RWPE1 (cell line): ENCODE measurements around the gene HSPA12A.

Experiments used
- CTCF ChIA-PET: fragments of 350-600 bp; sonication (Branson Sonifier 250); formaldehyde crosslinking; extraction: SDS; loops from one replicate; lab custom pipeline; 2021; lab: Yijun Ruan, JAX
- POLR2A ChIA-PET: fragments of 400-600 bp; formaldehyde crosslinking; extraction: SDS; loops from one replicate; lab custom pipeline; 2020; ENCODE audit warnings: antibody characterized with exemption; ENCODE audit not compliant: low non-redundant PET; lab: Yijun Ruan, JAX
- DNase-seq: peaks from one replicate; pipeline ENCODE4 v3.0.0; 2012; ENCODE audit warnings: low spot score
- H3K27ac ChIP-seq: fragments of 450-650 bp; 2 replicates; pipeline ENCODE4 v1.5.1; 2017
- TF ChIP-seq, protein P1 (sequence below): fragments of 450-650 bp; conservative IDR thresholded peaks from 2 replicates; pipeline ENCODE4 v1.5.1; 2017; ENCODE audit warnings: low read depth, mild to moderate bottlenecking

HSPA12A gene

DNA sequence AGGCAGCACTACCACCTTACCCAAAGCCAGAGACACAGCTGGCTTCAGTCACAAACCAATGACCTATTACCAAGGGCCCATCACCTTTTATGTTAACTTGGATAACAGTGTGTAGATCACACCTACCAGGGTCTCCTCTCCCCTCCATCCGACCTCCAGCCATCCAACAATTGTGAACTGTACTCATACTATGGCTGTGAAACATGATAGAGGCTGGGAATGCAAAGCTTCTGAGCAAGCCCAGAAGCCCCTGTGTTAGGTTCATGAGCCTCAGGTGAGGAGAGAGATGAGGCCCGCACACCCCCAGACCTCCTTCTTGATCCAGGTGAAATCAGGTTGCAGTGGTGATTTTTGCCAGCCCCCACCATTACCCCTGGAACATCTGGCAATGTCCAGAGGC lies 73.9 kb downstream of the HSPA12A start:
- TF ChIP-seq, protein P1, sequence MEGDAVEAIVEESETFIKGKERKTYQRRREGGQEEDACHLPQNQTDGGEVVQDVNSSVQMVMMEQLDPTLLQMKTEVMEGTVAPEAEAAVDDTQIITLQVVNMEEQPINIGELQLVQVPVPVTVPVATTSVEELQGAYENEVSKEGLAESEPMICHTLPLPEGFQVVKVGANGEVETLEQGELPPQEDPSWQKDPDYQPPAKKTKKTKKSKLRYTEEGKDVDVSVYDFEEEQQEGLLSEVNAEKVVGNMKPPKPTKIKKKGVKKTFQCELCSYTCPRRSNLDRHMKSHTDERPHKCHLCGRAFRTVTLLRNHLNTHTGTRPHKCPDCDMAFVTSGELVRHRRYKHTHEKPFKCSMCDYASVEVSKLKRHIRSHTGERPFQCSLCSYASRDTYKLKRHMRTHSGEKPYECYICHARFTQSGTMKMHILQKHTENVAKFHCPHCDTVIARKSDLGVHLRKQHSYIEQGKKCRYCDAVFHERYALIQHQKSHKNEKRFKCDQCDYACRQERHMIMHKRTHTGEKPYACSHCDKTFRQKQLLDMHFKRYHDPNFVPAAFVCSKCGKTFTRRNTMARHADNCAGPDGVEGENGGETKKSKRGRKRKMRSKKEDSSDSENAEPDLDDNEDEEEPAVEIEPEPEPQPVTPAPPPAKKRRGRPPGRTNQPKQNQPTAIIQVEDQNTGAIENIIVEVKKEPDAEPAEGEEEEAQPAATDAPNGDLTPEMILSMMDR, result no peak
- no peak for DNase-seq
- ChIA-PET CTCF (interaction anchor here (0.6 kb wide), 1 partner anchor 59 kb away, joined by 3 read pairs; no protein-coding TSS in a partner anchor), POLR2A (no interaction called here)
- no peak overlapping the region for H3K27ac ChIP-seq

DNA sequence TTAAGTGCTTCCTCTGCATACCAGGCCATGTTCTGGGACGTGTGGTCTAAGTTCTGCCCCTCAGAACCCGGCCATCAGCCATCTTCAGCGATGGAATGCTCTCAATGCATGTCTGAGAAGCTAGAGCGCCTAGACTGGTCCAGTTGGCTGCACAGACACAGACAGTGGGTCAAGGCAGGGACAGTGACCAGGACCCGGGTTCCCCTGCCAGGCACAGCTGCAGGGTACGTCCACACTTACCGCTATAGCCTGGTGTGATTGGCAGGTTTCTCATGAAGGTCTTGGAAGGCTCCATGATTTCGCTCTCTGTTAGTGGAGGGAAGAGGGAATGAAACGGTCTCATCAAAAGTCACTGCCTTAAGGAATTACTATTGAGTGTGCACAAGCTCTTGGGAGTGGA lies 74.3 kb downstream of the HSPA12A start:
- ChIA-PET POLR2A (no interaction called here), CTCF (no interaction called here)
- no peak overlapping the region for H3K27ac ChIP-seq
- DNase-seq, result no peak
- TF ChIP-seq, protein P1, result no peak

DNA sequence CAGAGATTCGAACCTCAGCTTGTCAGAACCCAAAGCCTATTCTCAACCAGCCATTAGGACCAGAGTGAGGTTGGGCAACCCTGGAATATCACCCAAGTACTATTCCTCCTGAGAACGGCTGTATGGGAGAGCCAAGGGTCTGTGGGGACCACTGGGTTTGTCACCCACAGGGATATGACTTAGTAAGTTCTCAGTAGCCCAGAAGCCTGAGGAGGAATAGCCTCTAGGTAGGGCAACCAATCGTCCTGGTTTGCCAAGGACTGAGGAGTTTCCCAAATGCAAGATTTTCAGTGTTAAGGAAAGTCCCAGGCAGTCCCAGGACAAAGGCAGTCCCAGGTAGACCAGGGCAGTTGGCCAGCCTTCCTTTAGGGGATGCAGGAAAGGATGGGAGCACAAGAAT lies 74.9 kb downstream of the HSPA12A start:
- ChIA-PET CTCF (no interaction called here), POLR2A (no interaction called here)
- no peak for DNase-seq
- TF ChIP-seq, protein P1, result no peak
- no peak overlapping the region for H3K27ac ChIP-seq

DNA sequence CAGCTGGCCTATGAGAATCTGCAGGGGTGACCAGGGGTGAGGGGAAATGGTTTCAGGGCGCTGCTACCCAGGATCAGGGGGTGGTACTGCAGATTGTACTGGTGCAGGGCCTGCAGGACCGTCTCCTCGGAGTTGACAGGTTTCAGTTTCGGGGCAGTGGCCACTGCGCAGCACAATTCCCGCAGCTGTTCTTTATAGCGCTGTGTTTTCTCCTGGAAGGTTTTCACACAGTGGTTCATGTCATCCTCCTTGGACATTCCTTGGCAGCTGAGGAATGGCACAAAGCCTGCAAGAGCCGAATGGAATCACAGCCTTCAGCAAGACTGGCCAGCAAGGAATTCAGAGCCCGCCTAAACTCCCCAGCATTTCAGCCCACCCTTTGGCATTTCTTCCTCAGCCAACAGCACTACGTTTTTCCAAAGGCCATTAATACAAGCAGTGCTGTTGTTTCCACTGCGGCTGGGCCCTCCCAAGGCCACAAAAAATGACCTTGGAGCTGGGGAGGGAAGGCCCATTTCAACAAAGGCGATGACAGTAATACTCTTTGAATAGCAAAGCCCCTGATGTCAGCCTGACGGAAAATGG lies 76.7 kb downstream of the HSPA12A start:
- POLR2A ChIA-PET, result no interaction called here

DNA sequence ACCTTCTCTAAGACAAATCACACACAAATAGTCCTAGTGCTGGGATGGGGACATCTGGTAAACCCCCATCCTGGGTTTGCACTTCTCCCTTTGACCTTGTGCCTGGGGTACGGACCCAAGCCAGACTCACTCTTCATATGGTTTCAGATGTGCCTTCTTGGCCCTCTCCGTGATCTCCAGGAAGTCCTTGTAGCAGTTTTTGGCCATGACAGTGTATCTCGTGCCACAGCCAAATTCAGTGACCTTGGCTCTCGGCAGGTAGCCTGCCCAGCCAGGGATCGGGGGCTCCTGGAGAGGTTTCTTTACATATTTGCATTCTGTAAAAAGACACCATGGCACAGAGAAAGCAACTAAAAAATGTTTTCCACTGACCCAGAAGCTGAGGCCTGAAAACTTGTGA lies 77.7 kb downstream of the HSPA12A start:
- TF ChIP-seq, protein P1, result no peak
- no peak for DNase-seq
- H3K27ac ChIP-seq, result no peak overlapping the region
- CTCF ChIA-PET, result interaction anchor here (0.5 to 1.1 kb wide), 2 partner anchors 10 to 928 kb away, joined by 3 to 4 read pairs; no protein-coding TSS in a partner anchor
- POLR2A ChIA-PET, result interaction anchor here (0.6 kb wide), 1 partner anchor 11 kb away, joined by 3 read pairs; no protein-coding TSS in a partner anchor

More for the DNA sequence above, 76.7 kb downstream of the HSPA12A start:
- CTCF ChIA-PET, result interaction anchor here (1.1 kb wide), 1 partner anchor 11 kb away, joined by 3 read pairs; no protein-coding TSS in a partner anchor
- no peak overlapping the region for H3K27ac ChIP-seq
- no peak for DNase-seq
- TF ChIP-seq, protein P1, result no peak

DNA sequence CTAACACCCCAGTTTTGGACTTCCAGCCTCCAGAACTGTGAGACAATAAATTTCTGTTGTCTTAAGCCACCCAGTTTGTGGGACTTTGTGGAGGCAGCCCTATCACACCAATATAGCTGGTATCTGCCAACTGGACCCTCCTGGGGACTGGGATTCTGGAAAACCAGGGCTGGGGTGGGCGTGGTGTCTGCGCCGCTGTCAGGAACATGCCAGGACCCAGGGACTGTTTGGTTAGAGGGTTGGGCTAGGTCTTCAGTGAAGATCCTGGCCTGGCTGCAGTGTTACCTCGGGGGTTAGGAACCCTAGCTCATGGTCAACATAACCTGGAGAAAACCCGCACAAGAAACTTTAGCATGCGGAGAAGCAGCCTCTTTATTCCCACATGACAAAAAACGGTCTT lies 79.0 kb downstream of the HSPA12A start:
- POLR2A ChIA-PET, result no interaction called here
- DNase-seq, result no peak
- TF ChIP-seq, protein P1, result no peak
- CTCF ChIA-PET, result interaction anchor here (1.2 to 1.3 kb wide), 2 partner anchors 9 to 124 kb away, joined by 3 to 5 read pairs; no protein-coding TSS in a partner anchor
- no peak overlapping the region for H3K27ac ChIP-seq
